Nephron (organoid): Measurements from ENCODE around the gene CCDC13.

Experiments
- H3K27ac Mint-ChIP-seq, 3 experiments: 2 replicates each; pipeline ENCODE4 v1.8.0; 2020; ENCODE audit warnings: mixed read lengths in 3 of 3, mild to moderate bottlenecking in 2 of 3, moderate library complexity in 1 of 3
- H3K27me3 Mint-ChIP-seq: 2 replicates; pipeline ENCODE4 v1.8.0; 2021; ENCODE audit warnings: low read depth, mild to moderate bottlenecking, moderate library complexity, mixed read lengths
- H3K36me3 Mint-ChIP-seq: 2 replicates; pipeline ENCODE4 v1.8.0; 2020; ENCODE audit warnings: low read depth, mixed read lengths
- H3K4me1 Mint-ChIP-seq: 2 replicates; pipeline ENCODE4 v1.8.0; 2020; ENCODE audit warnings: mixed read lengths
- H3K4me3 Mint-ChIP-seq, 3 experiments: 2 replicates each; pipeline ENCODE4 v1.8.0; 2020; ENCODE audit warnings: mild to moderate bottlenecking in 3 of 3, mixed read lengths in 3 of 3, moderate library complexity in 2 of 3
- H3K9me3 Mint-ChIP-seq: 2 replicates; pipeline ENCODE4 v1.8.0; 2020; ENCODE audit warnings: mixed read lengths
- CTCF ChIP-seq, 3 experiments: fragments of 200-600 bp; sonication (generic); IDR thresholded peaks; one replicate each; pipeline ENCODE4 v1.5.0; 2021; ENCODE audit warnings: antibody characterized with exemption in 3 of 3; ENCODE audit not compliant: unreplicated experiment in 3 of 3

The CCDC13 gene

GRCh38 chr3:42801784-42802183 lies 28.7 kb upstream of the CCDC13 start:
- H3K9me3 Mint-ChIP-seq: no peaks in the 10 kb centered on the region
- no peak for TF ChIP-seq CTCF (IDR thresholded peaks at IDR 0.05; ENCODE audit: unreplicated experiment in 3 of 3)
- H3K27me3 Mint-ChIP-seq: peaks cover 17% of the 10 kb centered on the region
- H3K36me3 Mint-ChIP-seq: peaks cover 21% of the 10 kb centered on the region
- no peak overlapping the region for H3K27ac Mint-ChIP-seq
- H3K4me1 Mint-ChIP-seq: peaks cover 43% of the 10 kb centered on the region
- H3K4me3 Mint-ChIP-seq: peak overlapping the region in 2 of 3 experiments; percentile 21 to 47

GRCh38 chr3:42801048-42801620 lies 28.1 kb upstream of the CCDC13 start:
- H3K27me3 Mint-ChIP-seq: peaks cover 10% of the 10 kb centered on the region

GRCh38 chr3:42800251-42800650 lies 27.2 kb upstream of the CCDC13 start:
- H3K27me3 Mint-ChIP-seq: peaks cover 1% of the 10 kb centered on the region
- no peaks in the 10 kb centered on the region for H3K9me3 Mint-ChIP-seq
- TF ChIP-seq CTCF (IDR thresholded peaks at IDR 0.05; ENCODE audit: unreplicated experiment in 3 of 3): no peak
- peak overlapping the region in 1 of 3 experiments; percentile 6 for H3K27ac Mint-ChIP-seq
- no peak overlapping the region for H3K4me3 Mint-ChIP-seq
- H3K4me1 Mint-ChIP-seq: peaks cover 40% of the 10 kb centered on the region
- peaks cover 31% of the 10 kb centered on the region for H3K36me3 Mint-ChIP-seq

More at GRCh38 chr3:42801048-42801620, 28.1 kb upstream of the CCDC13 start:
- H3K27ac Mint-ChIP-seq: peak overlapping the region; percentile 6 to 20 (median 7)
- peak overlapping the region in 1 of 3 experiments; percentile 8 for H3K4me3 Mint-ChIP-seq
- no peak for TF ChIP-seq CTCF (IDR thresholded peaks at IDR 0.05; ENCODE audit: unreplicated experiment in 3 of 3)
- peaks cover 43% of the 10 kb centered on the region for H3K4me1 Mint-ChIP-seq
- H3K36me3 Mint-ChIP-seq: peaks cover 25% of the 10 kb centered on the region
- no peaks in the 10 kb centered on the region for H3K9me3 Mint-ChIP-seq

- no peaks in the 10 kb centered on the region for H3K9me3 Mint-ChIP-seq
- TF ChIP-seq CTCF (IDR thresholded peaks at IDR 0.05; ENCODE audit: unreplicated experiment in 3 of 3): no peak
- peak overlapping the region in 2 of 3 experiments; percentile 29 to 48 for H3K27ac Mint-ChIP-seq
- peaks cover 37% of the 10 kb centered on the region for H3K4me1 Mint-ChIP-seq
- H3K4me3 Mint-ChIP-seq: peak overlapping the region in 1 of 3 experiments; percentile 48
- H3K36me3 Mint-ChIP-seq: peaks cover 34% of the 10 kb centered on the region
- no peaks in the 10 kb centered on the region for H3K27me3 Mint-ChIP-seq
Measured at GRCh38 chr3:42799376-42799775, 26.3 kb upstream of the CCDC13 start.

GRCh38 chr3:42796332-42796885 lies 23.4 kb upstream of the CCDC13 start:
- no peak for TF ChIP-seq CTCF (IDR thresholded peaks at IDR 0.05; ENCODE audit: unreplicated experiment in 3 of 3)
- no peak overlapping the region for H3K4me3 Mint-ChIP-seq
- peaks cover 48% of the 10 kb centered on the region for H3K36me3 Mint-ChIP-seq
- H3K9me3 Mint-ChIP-seq: no peaks in the 10 kb centered on the region
- peaks cover 20% of the 10 kb centered on the region for H3K4me1 Mint-ChIP-seq
- H3K27ac Mint-ChIP-seq: peak overlapping the region in 2 of 3 experiments; percentile 58 to 63
- no peaks in the 10 kb centered on the region for H3K27me3 Mint-ChIP-seq
